Memory B cell (primary cell): ENCODE measurements around the gene SH3BP2.

Source experiments
- ATAC-seq: fragments of 150-1000 bp; cut with Tn5 transposase; 2 replicates; pipeline ENCODE4 v1.10.0; 2021; ENCODE audit warnings: low read depth, mild to moderate bottlenecking, moderate library complexity
- DNase-seq, 2 donors: peaks; one replicate each; pipeline ENCODE4 v3.0.0; 2022; ENCODE audit warnings: low spot score in 2 of 2
- H3K27ac Mint-ChIP-seq: one replicate; pipeline ENCODE4 v1.8.0; 2022; ENCODE audit warnings: mild to moderate bottlenecking, moderate library complexity, mixed read lengths
- H3K27me3 Mint-ChIP-seq: one replicate; pipeline ENCODE4 v1.8.0; 2022; ENCODE audit warnings: mixed read lengths
- H3K36me3 Mint-ChIP-seq: one replicate; pipeline ENCODE4 v1.8.0; 2022; ENCODE audit warnings: mild to moderate bottlenecking, mixed read lengths
- H3K4me1 Mint-ChIP-seq: one replicate; pipeline ENCODE4 v1.8.0; 2022; ENCODE audit warnings: mixed read lengths
- H3K4me3 Mint-ChIP-seq: one replicate; pipeline ENCODE4 v1.8.0; 2022; ENCODE audit warnings: mild to moderate bottlenecking, moderate library complexity, mixed read lengths
- H3K9me3 Mint-ChIP-seq: one replicate; pipeline ENCODE4 v1.8.0; 2022; ENCODE audit warnings: mixed read lengths

SH3BP2 gene

DNA sequence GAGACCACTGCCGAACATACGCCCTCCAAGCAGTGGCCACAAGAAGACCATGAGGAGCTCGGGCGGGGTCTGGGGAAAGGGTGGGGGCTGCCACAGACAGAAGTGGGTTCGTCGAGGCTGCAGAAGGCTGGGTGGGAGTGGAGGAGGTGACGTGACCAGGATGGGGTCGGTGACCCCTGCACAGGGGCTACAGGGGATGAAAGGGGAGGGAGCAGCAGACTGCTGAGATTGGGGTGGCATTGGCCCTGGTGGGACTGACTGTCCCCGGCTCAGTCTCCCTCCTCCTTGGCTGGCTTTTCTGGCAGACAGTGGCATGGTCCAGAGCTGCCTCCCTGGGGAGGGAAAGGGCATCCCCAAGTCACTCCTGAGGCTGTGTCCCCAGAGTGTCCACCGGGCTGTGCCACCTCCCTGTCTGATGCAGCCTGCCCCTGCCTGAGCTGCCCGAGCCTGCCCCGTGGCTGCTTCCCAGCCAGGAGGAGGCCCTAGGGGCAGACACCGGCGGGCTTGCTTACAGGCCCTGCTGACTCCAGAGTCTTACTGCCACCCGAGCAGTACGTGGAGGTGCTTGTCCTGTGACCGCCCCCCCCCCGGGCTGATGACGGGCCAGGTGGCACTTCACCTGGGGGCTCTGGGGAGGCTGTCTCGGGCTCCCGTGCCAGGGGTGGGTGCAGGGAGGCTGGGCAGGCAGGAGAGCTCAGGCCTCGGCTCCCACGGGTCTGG lies 7.2 kb downstream of the SH3BP2 start:
- Mint-ChIP-seq H3K4me3 (peak overlapping the region; percentile 61), H3K27ac (no peak overlapping the region), H3K27me3 (no peaks in the 10 kb centered on the region), H3K9me3 (no peaks in the 10 kb centered on the region), H3K36me3 (no peaks in the 10 kb centered on the region), H3K4me1 (peaks cover 36% of the 10 kb centered on the region)
- DNase-seq (no peak), ATAC-seq (no peak)

DNA sequence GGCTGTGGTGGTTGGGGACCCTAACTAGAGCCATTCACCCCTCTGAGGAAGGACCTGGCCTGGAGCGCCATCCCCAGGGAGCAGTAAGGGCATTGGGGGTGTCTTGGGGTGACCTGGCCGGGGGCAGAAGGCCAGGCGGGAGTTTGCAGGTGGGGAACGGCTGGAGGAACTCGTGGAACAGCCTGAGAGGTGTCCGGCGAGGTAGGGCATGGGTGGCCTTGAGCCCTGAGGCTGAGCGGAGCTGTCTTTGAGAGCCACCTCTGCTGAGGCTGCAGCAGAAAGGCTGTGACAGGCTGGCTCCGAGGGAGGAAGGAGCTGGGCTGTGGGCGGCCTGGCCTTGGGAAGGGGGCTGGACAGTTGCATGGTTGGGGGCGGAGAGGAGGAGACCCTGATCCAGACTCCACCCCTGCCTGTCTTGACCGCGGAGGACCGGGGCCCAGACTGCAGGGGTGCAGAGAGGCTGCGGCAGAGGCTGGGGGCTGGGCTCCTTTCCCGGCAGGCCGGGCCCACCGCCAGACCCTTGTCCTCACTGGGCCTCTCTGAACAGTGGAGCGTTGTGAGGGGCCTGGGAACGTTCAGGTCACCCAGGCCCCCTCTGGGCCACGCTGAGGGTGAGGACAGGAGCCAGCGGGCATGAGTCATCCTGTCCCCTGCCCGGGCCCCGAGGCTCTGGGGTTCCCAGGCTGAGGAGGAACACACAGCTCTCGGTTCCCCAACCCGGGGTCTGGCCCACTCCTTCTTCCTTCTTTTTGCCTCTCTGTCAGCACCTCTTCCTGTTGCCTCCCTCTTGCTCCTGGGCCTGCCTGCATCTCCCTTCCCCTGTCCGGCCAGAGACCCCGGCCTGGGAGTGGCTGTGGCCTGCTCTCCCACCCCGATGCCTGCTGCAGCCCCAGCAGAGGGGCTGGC lies 8.1 kb downstream of the SH3BP2 start:
- Mint-ChIP-seq H3K36me3 (no peaks in the 10 kb centered on the region), H3K4me1 (peaks cover 44% of the 10 kb centered on the region), H3K27ac (peak overlapping the region; percentile 47), H3K4me3 (peak overlapping the region; percentile 62), H3K27me3 (no peaks in the 10 kb centered on the region), H3K9me3 (no peaks in the 10 kb centered on the region)
- DNase-seq = no peak
- ATAC-seq = peak; percentile 65

DNA sequence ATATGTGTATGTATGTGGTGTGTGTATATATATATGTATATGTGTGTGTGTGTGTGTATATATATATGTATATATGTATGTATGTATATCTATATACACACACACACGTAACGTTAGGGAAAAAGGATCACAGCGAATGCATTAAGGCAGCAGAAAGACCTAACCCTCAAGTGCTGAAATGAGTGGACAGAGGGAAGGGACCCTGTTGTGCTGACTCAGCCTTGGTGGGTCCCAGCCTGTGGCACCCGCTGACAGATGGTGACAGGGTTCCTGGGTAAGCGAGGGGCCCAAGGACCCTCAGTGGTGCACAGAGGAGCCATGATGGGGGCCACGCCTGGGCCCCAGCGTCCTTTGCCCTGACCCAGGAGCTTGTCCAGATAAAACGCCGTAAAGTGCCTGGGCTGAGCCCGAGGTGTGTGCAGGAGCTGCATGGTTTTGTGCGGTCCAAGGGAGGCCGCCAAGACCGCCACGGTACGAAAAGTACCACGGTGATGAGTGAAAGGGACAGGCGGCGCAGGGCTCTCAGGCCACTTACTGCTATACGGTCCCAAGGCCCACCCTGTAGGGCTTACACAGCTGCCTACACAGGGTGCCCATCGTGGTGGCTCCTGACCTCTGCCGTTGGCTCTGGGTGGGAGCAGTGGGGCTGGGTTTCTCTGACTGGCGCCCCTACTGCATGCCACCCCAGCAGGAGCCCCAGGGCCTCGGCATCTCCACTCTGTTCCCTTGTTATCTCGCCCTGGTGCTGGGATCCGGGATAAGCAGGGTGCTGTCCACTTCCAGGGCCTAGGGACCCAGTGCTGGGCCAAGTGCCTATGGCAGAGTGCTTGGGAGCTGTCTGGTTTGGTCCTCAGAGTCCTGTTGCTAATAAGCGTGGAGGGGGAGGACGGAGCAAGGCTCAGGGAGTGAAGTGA lies 10.0 kb downstream of the SH3BP2 start:
- DNase-seq (no peak), ATAC-seq (no peak)
- Mint-ChIP-seq H3K36me3 (no peaks in the 10 kb centered on the region), H3K4me1 (peaks cover 58% of the 10 kb centered on the region), H3K4me3 (no peak overlapping the region), H3K9me3 (no peaks in the 10 kb centered on the region), H3K27me3 (no peaks in the 10 kb centered on the region), H3K27ac (no peak overlapping the region)

DNA sequence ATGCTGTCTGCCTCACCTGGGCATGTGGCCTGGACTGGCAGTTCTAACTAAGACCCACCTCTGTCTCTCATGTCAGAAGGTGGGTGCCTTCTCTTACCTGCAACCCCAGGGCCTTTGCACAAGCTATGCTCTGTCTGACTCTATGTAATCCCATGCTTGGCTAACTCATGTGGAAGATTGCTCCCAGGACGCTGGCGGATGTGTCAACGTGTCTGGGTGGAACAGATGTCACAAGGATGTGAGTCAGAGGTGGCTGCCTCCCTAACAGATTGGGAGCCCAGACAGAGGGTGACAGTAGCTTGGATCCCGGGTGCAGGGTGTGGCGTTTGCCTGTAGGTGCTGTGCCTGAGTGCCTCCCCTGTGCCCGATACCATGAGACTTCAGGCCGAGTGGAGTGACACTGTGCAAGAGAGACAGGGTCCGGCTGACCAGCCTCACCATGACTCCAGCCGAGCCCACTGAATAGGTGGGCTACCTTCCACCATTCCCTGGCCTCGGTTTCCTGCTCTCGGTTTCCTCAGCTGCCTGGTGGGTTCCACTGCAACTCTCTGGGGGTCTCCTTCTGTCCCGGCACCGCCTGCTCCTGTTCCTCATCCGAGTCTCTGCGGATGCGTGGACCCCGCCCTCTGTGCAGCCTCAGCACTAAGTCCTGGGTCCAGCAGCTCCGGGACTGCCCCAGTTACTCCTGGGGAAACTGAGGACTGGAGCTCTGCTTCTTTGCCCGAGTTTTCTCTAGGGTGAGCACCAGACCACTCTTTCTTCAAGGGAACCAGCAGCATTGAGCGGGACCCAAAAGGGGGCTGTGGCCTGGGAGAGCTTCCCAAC lies 11.0 kb downstream of the SH3BP2 start:
- DNase-seq (no peak), ATAC-seq (no peak)
- no peak overlapping the region for H3K27ac Mint-ChIP-seq
- no peak overlapping the region for H3K4me3 Mint-ChIP-seq
- no peaks in the 10 kb centered on the region for H3K9me3 Mint-ChIP-seq
- H3K4me1 Mint-ChIP-seq = peaks cover 53% of the 10 kb centered on the region
- H3K36me3 Mint-ChIP-seq = no peaks in the 10 kb centered on the region
- no peaks in the 10 kb centered on the region for H3K27me3 Mint-ChIP-seq

DNA sequence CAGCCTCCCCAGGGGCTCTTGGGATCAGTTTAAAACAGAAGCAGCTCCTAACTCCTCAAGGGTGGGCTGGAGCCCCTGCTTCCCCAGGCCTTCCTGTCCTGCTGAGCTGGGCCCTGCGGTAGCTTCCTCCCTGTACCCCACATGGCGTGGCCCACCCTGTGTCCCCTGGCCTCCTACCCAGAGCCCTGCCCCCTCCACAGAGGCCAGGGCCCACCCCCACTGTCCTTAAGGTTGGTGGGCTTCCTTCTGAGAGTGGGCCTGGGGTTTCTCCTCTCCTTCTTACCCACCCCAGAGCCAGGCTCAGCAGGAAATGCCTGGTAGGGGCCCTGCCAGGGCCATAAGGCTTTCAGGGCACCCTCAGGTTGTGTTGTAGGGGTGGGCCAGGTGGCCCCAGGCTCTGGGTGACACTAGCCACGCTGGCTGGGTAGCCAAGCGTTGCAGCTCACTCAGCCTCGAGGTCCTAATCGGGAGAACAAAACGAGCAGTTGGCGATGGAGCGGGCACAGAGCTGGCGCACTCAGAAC lies 11.6 kb downstream of the SH3BP2 start:
- H3K4me1 Mint-ChIP-seq = peaks cover 52% of the 10 kb centered on the region
- no peak overlapping the region for H3K27ac Mint-ChIP-seq
- no peak for ATAC-seq
- H3K9me3 Mint-ChIP-seq = no peaks in the 10 kb centered on the region
- no peak for DNase-seq
- H3K36me3 Mint-ChIP-seq = no peaks in the 10 kb centered on the region
- H3K4me3 Mint-ChIP-seq = no peak overlapping the region
- H3K27me3 Mint-ChIP-seq = no peaks in the 10 kb centered on the region

DNA sequence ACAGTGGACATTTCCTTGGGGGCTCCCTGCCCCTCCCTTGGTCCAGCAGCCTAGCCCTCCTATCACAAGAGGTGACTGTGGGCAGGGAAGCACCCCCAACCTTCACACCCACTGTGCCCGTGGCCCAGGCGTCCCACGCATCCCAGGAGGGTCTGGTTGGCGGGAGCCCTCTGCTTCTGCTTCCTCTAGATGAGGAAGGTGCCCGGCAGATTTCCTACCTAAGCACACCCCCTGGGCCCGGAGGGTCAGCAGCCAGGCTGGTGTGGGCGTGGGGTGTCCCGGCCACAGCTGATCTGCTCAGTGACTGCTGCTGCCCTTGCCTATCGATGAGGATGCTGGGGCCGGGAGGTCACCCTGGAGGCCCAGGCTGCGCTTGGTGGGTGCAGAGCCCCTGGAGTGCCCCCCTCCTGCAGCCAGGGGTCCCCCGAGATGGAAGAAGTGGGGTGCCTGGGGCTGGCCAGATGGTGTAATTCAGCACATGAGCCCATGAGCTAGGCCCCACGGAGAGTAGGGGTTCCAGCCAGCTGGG lies 12.2 kb downstream of the SH3BP2 start:
- Mint-ChIP-seq H3K36me3 (no peaks in the 10 kb centered on the region), H3K9me3 (no peaks in the 10 kb centered on the region), H3K27ac (peak overlapping the region; percentile 77), H3K27me3 (no peaks in the 10 kb centered on the region), H3K4me1 (peaks cover 55% of the 10 kb centered on the region), H3K4me3 (peak overlapping the region; percentile 60)
- no peak for DNase-seq
- no peak for ATAC-seq

DNA sequence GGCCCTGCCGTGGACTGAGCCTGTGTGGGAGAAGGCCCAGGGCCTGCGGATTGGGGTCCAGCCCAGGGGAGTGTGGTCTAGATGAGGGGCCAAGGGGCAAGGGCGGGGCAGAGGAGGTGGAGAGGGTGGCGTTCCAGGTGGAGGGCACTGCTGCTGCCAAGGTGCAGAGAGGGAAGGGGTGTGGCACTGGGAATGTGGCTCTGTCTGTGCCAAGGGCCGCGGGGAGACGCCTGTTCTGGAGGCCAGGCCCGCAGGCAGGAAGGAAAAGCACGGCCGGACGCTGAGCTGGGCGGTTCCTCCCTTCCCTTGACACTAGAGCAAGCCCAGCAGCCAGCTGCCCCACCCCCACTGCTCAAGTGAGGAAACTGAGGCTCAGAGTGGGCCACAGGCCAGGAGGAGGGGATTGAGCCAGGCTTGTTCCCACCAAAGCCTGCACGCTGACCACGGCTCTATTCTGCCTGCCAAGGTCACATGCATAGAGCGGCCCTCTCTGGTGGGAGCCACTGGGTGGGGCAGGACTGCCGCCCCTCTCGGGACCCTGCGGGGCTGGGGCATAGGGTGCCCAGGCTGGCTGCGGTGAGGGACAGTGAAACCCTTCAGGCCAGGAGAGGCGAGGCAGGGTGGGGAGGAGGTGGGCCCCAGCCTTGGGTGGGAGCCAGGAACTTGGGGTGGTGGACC lies 13.0 kb downstream of the SH3BP2 start:
- Mint-ChIP-seq H3K27me3 (no peaks in the 10 kb centered on the region), H3K4me3 (peak overlapping the region; percentile 60), H3K27ac (peak overlapping the region; percentile 77), H3K4me1 (peaks cover 57% of the 10 kb centered on the region), H3K36me3 (no peaks in the 10 kb centered on the region), H3K9me3 (no peaks in the 10 kb centered on the region)
- DNase-seq (no peak), ATAC-seq (no peak)

DNA sequence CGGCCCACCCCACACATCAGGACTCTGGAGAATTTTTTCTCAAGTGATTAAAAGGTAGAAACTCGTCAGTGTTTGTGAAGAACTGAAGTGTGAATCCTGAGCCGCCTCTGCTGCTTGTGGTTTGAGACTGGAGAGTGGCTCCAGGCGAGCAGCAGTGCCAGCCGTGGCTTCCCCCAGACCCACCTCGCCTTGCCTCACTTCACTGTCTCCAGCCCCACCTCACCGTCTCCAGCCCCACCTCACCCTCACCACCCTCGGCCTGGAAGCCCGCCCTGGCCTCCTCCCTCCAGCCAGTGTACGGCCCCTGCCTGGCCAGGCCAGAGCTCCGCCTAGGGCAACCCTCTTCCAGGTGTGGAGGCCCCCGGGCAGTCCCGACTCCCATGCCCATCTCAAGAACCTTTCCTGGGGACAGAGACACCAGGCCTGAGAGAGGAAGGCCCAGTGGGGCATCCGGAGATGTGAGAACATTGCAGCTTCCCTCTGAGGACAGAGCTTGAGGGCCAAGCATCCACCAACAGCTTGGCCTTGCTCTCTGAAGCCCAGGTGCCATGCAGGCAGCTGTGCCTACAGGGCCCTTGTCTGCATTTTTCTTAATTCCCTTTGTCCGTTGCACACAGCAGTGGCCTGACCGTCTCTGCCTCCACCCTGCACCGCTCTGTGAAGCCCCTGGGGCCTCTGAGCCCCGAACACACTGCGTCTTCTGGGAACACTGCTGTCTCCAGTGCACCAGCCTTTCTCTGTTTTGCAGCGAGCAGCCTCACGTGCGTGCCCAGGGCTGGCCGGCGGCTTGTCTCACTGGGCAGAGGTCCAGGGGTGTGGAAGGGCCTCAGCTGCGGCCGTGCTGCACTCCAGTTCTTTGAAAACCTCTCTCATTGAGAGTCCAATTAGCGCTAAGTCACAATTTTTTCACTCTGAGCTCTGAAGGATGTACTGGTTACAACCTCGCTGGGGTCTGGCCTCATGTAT lies 13.8 kb downstream of the SH3BP2 start:
- peak overlapping the region; percentile 77 for H3K27ac Mint-ChIP-seq
- ATAC-seq (peak; percentile 64), DNase-seq (no peak)

DNA sequence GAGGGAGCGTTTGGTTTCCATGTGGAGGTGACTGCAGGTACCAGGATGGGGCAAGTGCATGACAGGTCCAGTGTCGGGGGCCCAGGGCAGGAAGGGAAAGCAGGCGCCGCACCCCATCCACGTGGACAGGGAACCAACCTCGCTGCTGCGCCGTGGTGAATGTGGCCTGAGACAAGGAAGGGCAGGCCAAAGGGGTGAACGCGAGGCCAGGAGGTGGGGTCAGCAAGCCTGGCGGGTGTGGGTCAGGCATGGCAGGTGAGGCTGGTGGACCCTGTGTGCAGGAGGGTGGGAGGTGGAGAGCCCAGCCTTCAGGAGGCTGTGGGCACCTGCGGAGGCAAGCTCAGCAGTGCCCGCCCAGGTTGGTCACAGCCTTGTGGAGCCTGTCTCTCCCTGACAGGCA lies 14.7 kb downstream of the SH3BP2 start:
- H3K27ac Mint-ChIP-seq = no peak overlapping the region
- H3K36me3 Mint-ChIP-seq = no peaks in the 10 kb centered on the region
- ATAC-seq (no peak), DNase-seq (no peak)
- H3K27me3 Mint-ChIP-seq = no peaks in the 10 kb centered on the region
- H3K9me3 Mint-ChIP-seq = no peaks in the 10 kb centered on the region
- peaks cover 58% of the 10 kb centered on the region for H3K4me1 Mint-ChIP-seq
- H3K4me3 Mint-ChIP-seq = no peak overlapping the region

More for the DNA sequence above, 13.8 kb downstream of the SH3BP2 start:
- H3K4me1 Mint-ChIP-seq = peaks cover 55% of the 10 kb centered on the region
- H3K27me3 Mint-ChIP-seq = no peaks in the 10 kb centered on the region
- no peaks in the 10 kb centered on the region for H3K9me3 Mint-ChIP-seq
- peak overlapping the region; percentile 60 for H3K4me3 Mint-ChIP-seq
- H3K36me3 Mint-ChIP-seq = no peaks in the 10 kb centered on the region

DNA sequence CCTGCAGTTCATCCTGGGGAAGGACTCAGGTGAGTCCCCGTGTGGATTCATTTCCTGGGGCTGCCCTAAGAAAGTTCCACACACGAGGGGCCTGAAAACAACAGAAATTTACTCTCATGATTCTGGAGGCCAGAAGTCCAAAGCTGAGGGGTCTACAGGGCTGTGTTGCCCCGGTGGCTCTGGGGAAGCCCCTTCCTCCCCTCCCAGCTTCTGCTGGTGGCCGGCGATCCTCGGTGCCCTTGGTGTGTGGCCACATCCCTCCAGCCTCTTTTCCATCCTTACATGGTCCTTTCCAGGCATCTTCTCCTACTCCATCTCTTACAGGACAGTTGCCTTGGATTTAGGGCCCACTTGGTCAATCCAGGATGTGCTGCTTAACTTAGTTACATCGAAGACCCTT lies 15.1 kb downstream of the SH3BP2 start:
- peak overlapping the region; percentile 69 for H3K27ac Mint-ChIP-seq
- ATAC-seq = no peak
- H3K4me3 Mint-ChIP-seq = no peak overlapping the region
- no peaks in the 10 kb centered on the region for H3K36me3 Mint-ChIP-seq
- DNase-seq = no peak
- no peaks in the 10 kb centered on the region for H3K27me3 Mint-ChIP-seq
- H3K4me1 Mint-ChIP-seq = peaks cover 62% of the 10 kb centered on the region
- H3K9me3 Mint-ChIP-seq = no peaks in the 10 kb centered on the region

DNA sequence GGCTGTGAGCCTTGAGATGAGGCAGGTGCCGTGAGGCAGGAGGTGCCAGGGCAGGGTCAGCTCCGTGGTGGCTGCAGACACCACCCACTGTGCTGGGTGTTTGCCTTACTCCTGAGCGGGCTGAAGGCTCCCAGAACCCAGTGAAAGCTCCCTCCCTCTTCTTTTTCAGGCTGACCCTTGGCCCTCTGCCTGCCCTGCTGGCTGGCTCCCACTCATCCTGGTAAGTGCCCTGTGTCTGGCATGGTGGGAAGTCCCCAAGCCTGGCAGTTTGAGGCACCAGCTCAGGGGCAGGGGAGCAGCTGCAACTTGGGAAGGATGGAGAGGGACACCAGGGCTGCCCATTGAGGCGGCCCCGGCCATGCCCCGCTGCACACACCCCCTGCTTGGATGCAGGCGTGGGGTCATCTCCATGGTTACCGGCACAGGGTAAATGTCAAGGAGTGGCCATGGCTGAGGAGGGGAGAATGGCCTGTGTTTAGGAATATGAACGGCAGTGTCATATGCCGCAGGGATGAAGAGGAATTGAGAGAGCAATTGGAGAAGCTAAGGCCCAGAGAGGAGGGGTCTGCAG lies 16.8 kb downstream of the SH3BP2 start:
- Mint-ChIP-seq H3K27ac (peak overlapping the region; percentile 48), H3K4me1 (peaks cover 73% of the 10 kb centered on the region), H3K36me3 (no peaks in the 10 kb centered on the region), H3K27me3 (no peaks in the 10 kb centered on the region), H3K9me3 (no peaks in the 10 kb centered on the region), H3K4me3 (no peak overlapping the region)
- DNase-seq (no peak), ATAC-seq (no peak)
